ENCODE measurements around the gene ZNF236. TPM values are rescaled to one million over a fixed set of nuclear protein-coding genes. Genes with fewer than 3 reads are reported as not detected.
A peak's percentile ranks its signal among the peaks of the same experiment; 100 is the strongest.

ZNF236 gene
- polyA plus RNA-seq, 2 of the 4 experiments (the other 2 are of a cell fraction): 2.6 to 7.8 TPM

- no peak for FAIRE-seq
- peak overlapping the region; percentile 74 to 84; a peak in 5 of 6 replicates for H3K27ac ChIP-seq
- H3K4me3 ChIP-seq: peak overlapping the region; percentile 56
- TF ChIP-seq ZSCAN20 (CRISPR knock-in tag; IDR thresholded peaks at IDR 0.05) (no peak), FOSL2 (IDR thresholded peaks at IDR 0.05) (no peak), FOSL2 (CRISPR knock-in tag; IDR thresholded peaks at IDR 0.05) (no peak), MAX (IDR thresholded peaks at IDR 0.05) (0 out of 2 replicates have a peak, but pooled peaks have one; percentile 37), JUNB (IDR thresholded peaks at IDR 0.05) (no peak), BCL3 (IDR thresholded peaks at IDR 0.05) (no peak), RFX5 (IDR thresholded peaks at IDR 0.05) (no peak), HDAC2 (IDR thresholded peaks at IDR 0.05) (no peak), GATA3 (IDR thresholded peaks at IDR 0.05; ENCODE audit: borderline replicate concordance) (no peak), NPAS2 (CRISPR knock-in tag; IDR thresholded peaks at IDR 0.05; ENCODE audit: borderline replicate concordance) (no peak), MAZ (IDR thresholded peaks at IDR 0.05; ENCODE audit: borderline replicate concordance, low read depth, low read length) (no peak), EP300 (IDR thresholded peaks at IDR 0.05) (no peak), CHD2 (IDR thresholded peaks at IDR 0.05; ENCODE audit: low read length, partially characterized antibody) (no peak), HEYL (CRISPR knock-in tag; IDR thresholded peaks at IDR 0.05) (no peak), NFE2L2 (conservative IDR thresholded peaks at IDR 0.05; ENCODE audit: low read length) (no peak), ZFP36 (IDR thresholded peaks at IDR 0.05; ENCODE audit: borderline replicate concordance, partially characterized antibody) (no peak), RAD21 (conservative IDR thresholded peaks at IDR 0.05 in 1 of 2, IDR thresholded peaks at IDR 0.05 in 1 of 2) (peak; percentile 64 to 81), USF2 (IDR thresholded peaks at IDR 0.05) (no peak), EHF (CRISPR knock-in tag; IDR thresholded peaks at IDR 0.05) (no peak), SREBF2 (IDR thresholded peaks at IDR 0.05) (no peak), JUN (IDR thresholded peaks at IDR 0.05) (no peak), SMC3 (IDR thresholded peaks at IDR 0.05) (peak; percentile 66), CTCF (IDR thresholded peaks at IDR 0.05) (peak; percentile 70), RCOR1 (IDR thresholded peaks at IDR 0.05; ENCODE audit: low read depth, low read length) (no peak), CHD4 (IDR thresholded peaks at IDR 0.05; ENCODE audit: borderline replicate concordance) (no peak), PHF8 (IDR thresholded peaks at IDR 0.05; ENCODE audit: borderline replicate concordance, low read depth) (no peak), FOSB (CRISPR knock-in tag; IDR thresholded peaks at IDR 0.05) (no peak)
- TF ChIP-seq, protein P1, sequence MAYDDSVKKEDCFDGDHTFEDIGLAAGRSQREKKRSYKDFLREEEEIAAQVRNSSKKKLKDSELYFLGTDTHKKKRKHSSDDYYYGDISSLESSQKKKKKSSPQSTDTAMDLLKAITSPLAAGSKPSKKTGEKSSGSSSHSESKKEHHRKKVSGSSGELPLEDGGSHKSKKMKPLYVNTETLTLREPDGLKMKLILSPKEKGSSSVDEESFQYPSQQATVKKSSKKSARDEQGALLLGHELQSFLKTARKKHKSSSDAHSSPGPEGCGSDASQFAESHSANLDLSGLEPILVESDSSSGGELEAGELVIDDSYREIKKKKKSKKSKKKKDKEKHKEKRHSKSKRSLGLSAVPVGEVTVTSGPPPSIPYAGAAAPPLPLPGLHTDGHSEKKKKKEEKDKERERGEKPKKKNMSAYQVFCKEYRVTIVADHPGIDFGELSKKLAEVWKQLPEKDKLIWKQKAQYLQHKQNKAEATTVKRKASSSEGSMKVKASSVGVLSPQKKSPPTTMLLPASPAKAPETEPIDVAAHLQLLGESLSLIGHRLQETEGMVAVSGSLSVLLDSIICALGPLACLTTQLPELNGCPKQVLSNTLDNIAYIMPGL (CRISPR knock-in tag; IDR thresholded peaks at IDR 0.05; ENCODE audit: borderline replicate concordance): no peak
- TF ChIP-seq, protein P2, sequence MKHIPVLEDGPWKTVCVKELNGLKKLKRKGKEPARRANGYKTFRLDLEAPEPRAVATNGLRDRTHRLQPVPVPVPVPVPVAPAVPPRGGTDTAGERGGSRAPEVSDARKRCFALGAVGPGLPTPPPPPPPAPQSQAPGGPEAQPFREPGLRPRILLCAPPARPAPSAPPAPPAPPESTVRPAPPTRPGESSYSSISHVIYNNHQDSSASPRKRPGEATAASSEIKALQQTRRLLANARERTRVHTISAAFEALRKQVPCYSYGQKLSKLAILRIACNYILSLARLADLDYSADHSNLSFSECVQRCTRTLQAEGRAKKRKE (CRISPR knock-in tag; IDR thresholded peaks at IDR 0.05; ENCODE audit: low read depth): no peak
- peaks cover 3% of the 10 kb centered on the region; the same call in 1 of the 3 replicates for H3K4me1 ChIP-seq
- peak; percentile 96 to 97 for ATAC-seq
- ChIA-PET CTCF (interaction anchor here (0.6 to 4.0 kb wide), 29 partner anchors 10 to 901 kb away, joined by 3 to 67 read pairs (median 5); partner anchors contain the start of gene ZNF236), POLR2A (interaction anchor here (0.6 to 2.0 kb wide), 2 partner anchors 21 to 118 kb away, joined by 3 to 7 read pairs; partner anchors contain the start of gene ZNF236)
- no peaks in the 10 kb centered on the region; the same call in 2 of the 3 replicates for H3K9me3 ChIP-seq
- 8% methylated on average over 15 of the region's 61 CpGs for WGBS (ENCODE audit: missing lambda C conversion rate)
- H3K4me2 ChIP-seq: peak overlapping the region; percentile 99
- DNase-seq (ENCODE audit: low read depth in 1 of 2, low spot score in 1 of 2): peak; percentile 49 to 70
Observed at GRCh38 chr18:76801567-76802505, 20.5 kb upstream of the ZNF236 start.

Data from A549 (cell line).